Activated B cell treated with CpG ODN at 0.5 μM for 24 hours (primary cell): ENCODE results near the gene LSM14A. TPM values are rescaled to one million over a fixed set of nuclear protein-coding genes. Genes with fewer than 3 reads are reported as not detected.

Experiments used
- ATAC-seq: fragments of 200-7000 bp; cut with Tn5 transposase; one replicate; pipeline ENCODE4 v1.10.0; 2021; ENCODE audit warnings: low read depth, mild to moderate bottlenecking, moderate library complexity
- CTCF ChIA-PET: fragments of 350-600 bp; sonication (Branson Sonifier 250); formaldehyde crosslinking; loops from one replicate; lab custom pipeline; 2021; ENCODE audit warnings: antibody characterized with exemption; lab: Charles Lee
- POLR2A ChIA-PET: fragments of 350-600 bp; sonication (Branson Sonifier 250); formaldehyde crosslinking; loops from one replicate; lab custom pipeline; 2021; ENCODE audit warnings: antibody characterized with exemption; lab: Charles Lee
- DNase-seq: peaks from one replicate; pipeline ENCODE4 v3.0.0; 2022
- H3K27ac Mint-ChIP-seq: one replicate; pipeline ENCODE4 v1.8.0; 2020; ENCODE audit warnings: mixed read lengths
- H3K27me3 Mint-ChIP-seq: one replicate; pipeline ENCODE4 v1.8.0; 2021; ENCODE audit warnings: mixed read lengths
- H3K36me3 Mint-ChIP-seq: one replicate; pipeline ENCODE4 v1.8.0; 2021; ENCODE audit warnings: low read depth, mixed read lengths
- H3K4me1 Mint-ChIP-seq: one replicate; pipeline ENCODE4 v1.8.0; 2021; ENCODE audit warnings: mixed read lengths
- H3K4me3 Mint-ChIP-seq: one replicate; pipeline ENCODE4 v1.8.0; 2020; ENCODE audit warnings: mild to moderate bottlenecking, mixed read lengths
- H3K9me3 Mint-ChIP-seq: one replicate; pipeline ENCODE4 v1.8.0; 2020; ENCODE audit warnings: mixed read lengths
- intact Hi-C: fragments of 100-400 bp; cut with micrococcal nuclease; formaldehyde crosslinking; loops from one replicate; pipeline ENCODE4 v1.15.1; 2024
- total RNA-seq: library from RNA; stranded (reverse); gene quantifications from 2 replicates; pipeline ENCODE4 v1.2.3, GENCODE V29; 2022
- TF ChIP-seq, protein P1 (sequence below): fragments of 200-600 bp; IDR thresholded peaks from one replicate; pipeline ENCODE4 v1.8.0; 2022; ENCODE audit warnings: antibody characterized with exemption, mild to moderate bottlenecking

The LSM14A gene
- total RNA-seq, 1 donor from 2014 or later = 136 TPM

DNA sequence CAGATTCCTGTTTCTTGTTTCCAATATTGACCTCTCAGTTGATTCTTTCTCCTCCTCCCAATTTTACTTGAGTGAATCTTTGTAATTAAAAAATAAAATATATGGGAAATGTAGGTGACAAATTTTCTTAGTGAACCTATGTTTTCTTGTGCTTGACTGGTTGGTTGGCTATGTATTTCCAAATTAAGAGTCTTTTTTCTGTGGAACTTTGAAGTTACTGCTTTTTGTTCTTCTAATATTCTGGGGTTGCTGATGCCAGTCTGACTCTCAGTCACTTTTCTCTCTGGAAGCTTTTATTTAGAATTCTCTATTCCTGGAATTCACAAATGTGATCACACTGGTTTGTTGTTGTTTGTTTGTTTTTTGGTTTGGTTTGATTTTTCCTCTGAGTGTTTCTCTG lies 9.8 kb downstream of the LSM14A start:
- intact Hi-C loops = no loop called here
- TF ChIP-seq, protein P1, sequence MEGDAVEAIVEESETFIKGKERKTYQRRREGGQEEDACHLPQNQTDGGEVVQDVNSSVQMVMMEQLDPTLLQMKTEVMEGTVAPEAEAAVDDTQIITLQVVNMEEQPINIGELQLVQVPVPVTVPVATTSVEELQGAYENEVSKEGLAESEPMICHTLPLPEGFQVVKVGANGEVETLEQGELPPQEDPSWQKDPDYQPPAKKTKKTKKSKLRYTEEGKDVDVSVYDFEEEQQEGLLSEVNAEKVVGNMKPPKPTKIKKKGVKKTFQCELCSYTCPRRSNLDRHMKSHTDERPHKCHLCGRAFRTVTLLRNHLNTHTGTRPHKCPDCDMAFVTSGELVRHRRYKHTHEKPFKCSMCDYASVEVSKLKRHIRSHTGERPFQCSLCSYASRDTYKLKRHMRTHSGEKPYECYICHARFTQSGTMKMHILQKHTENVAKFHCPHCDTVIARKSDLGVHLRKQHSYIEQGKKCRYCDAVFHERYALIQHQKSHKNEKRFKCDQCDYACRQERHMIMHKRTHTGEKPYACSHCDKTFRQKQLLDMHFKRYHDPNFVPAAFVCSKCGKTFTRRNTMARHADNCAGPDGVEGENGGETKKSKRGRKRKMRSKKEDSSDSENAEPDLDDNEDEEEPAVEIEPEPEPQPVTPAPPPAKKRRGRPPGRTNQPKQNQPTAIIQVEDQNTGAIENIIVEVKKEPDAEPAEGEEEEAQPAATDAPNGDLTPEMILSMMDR = no peak
- Mint-ChIP-seq H3K27ac (no peak overlapping the region), H3K4me1 (peaks cover 82% of the 10 kb centered on the region), H3K4me3 (no peak overlapping the region), H3K36me3 (peaks cover 48% of the 10 kb centered on the region), H3K9me3 (no peaks in the 10 kb centered on the region), H3K27me3 (no peaks in the 10 kb centered on the region)
- ATAC-seq (no peak), DNase-seq (no peak)
- POLR2A ChIA-PET = interaction anchor here (1.1 to 1.2 kb wide), 2 partner anchors 9 to 10 kb away, joined by 3 to 6 read pairs; partner anchors contain the start of gene LSM14A
- CTCF ChIA-PET = no interaction called here

DNA sequence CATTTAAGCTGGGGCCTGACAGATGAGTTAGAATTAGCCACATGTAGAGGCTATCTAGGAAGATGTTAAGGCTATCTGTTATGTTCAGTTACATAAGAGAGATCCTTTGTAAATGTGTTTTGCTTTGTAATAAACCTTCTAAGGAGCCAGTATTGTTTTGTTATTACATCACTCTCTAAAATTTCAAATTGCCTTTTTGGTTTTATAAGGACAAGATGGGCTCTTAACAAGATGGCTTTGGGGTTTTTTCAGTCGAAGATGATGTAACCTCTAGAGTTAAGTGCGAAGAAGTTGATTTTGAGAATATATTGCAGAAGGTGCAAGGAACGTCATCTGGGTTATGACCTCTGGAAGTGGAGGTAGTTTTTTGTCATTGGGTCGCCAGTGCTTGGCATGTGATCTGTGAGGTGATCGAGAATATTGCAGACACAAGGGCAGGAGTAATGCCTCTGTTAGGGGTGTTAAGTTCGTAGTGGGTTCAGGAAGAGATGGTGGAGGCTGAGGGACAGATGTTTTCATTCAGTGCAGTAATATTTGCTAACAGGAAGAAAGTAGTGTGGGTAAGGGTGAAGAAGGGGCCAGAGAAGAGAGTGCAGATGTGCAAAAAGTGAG lies 12.7 kb downstream of the LSM14A start:
- Mint-ChIP-seq H3K4me1 (peaks cover 84% of the 10 kb centered on the region), H3K27me3 (no peaks in the 10 kb centered on the region), H3K36me3 (peaks cover 43% of the 10 kb centered on the region), H3K4me3 (peak overlapping the region; percentile 32), H3K27ac (peak overlapping the region; percentile 16), H3K9me3 (no peaks in the 10 kb centered on the region)
- TF ChIP-seq, protein P1 = no peak
- CTCF ChIA-PET = no interaction called here
- POLR2A ChIA-PET = no interaction called here
- DNase-seq (no peak), ATAC-seq (peak; percentile 7)
- intact Hi-C loops = no loop called here

DNA sequence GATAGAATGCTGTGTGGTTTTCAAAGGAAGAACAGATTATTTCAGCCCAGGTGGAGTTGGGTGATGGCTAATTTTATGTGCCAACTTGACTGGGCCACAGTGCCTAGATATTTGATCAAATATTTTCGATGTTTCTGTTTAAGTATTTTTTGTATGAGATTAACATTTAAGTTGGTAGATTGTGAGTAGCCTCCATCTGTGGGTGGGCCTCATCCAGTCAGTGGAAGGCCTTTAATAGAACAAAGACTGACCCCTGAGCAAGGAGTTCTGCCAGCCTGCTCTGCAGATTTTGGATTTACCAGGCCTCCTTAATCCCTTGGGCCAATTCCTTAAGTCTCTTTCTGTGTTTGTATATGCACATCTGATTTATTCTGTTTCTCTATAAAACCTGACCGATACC lies 13.9 kb downstream of the LSM14A start:
- Mint-ChIP-seq H3K4me3 (peak overlapping the region; percentile 36), H3K9me3 (no peaks in the 10 kb centered on the region), H3K36me3 (peaks cover 31% of the 10 kb centered on the region), H3K27me3 (no peaks in the 10 kb centered on the region), H3K27ac (peak overlapping the region; percentile 10), H3K4me1 (peaks cover 84% of the 10 kb centered on the region)
- POLR2A ChIA-PET = no interaction called here
- ATAC-seq (no peak), DNase-seq (no peak)
- TF ChIP-seq, protein P1 = no peak
- CTCF ChIA-PET = no interaction called here
- intact Hi-C loops = no loop called here

DNA sequence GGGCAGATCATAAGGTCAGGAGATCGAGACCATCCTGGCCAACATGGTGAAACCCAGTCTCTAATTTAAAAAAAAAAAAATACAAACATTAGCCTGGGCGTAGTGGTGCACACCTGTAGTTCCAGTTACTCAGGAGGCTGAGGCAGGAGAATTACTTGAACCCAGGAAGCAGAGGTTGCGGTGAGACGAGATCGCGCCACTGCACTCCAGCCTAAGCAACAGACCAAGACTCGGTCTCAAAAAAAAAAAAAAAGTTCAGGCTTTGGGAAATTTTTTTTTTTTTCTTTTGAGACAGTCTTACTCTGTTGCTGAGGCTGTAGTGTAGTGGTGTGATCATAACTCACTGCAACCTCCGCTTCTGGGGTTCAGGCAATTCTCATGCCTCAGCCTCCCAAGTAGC lies 14.7 kb downstream of the LSM14A start:
- H3K27me3 Mint-ChIP-seq = no peaks in the 10 kb centered on the region
- H3K36me3 Mint-ChIP-seq = peaks cover 26% of the 10 kb centered on the region
- DNase-seq (no peak), ATAC-seq (no peak)
- H3K4me1 Mint-ChIP-seq = peaks cover 84% of the 10 kb centered on the region
- no peak overlapping the region for H3K4me3 Mint-ChIP-seq
- TF ChIP-seq, protein P1 = no peak
- no peaks in the 10 kb centered on the region for H3K9me3 Mint-ChIP-seq
- POLR2A ChIA-PET = no interaction called here
- H3K27ac Mint-ChIP-seq = no peak overlapping the region
- CTCF ChIA-PET = interaction anchor here (0.6 kb wide), 1 partner anchor 59 kb away, joined by 4 read pairs; no protein-coding TSS in a partner anchor
- intact Hi-C loops = no loop called here

DNA sequence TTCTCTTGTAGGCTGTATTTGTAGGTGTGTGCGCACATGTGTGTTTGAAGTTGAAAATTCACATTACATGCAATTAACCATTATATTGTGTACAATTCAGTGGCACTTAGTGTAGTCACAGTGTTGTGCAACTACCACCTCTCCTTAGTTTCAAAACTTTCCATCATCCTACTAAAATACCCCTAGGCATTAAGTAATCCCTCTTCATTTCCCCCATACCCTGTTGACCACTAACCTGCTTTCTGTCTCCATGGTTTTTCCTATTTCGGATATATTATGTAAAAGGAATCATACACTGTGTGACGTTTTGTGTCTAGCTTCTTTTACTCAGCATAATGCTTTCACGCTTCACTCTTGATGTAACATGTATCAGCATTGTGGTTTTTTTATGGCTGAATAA lies 16.1 kb downstream of the LSM14A start:
- ChIA-PET CTCF (interaction anchor here (1.2 to 1.3 kb wide), 2 partner anchors 15 to 31 kb away, joined by 3 to 5 read pairs; partner anchors contain the start of gene LSM14A), POLR2A (no interaction called here)
- H3K4me3 Mint-ChIP-seq = no peak overlapping the region
- H3K4me1 Mint-ChIP-seq = peaks cover 88% of the 10 kb centered on the region
- no peaks in the 10 kb centered on the region for H3K27me3 Mint-ChIP-seq
- H3K9me3 Mint-ChIP-seq = no peaks in the 10 kb centered on the region
- no peak for DNase-seq
- intact Hi-C loops = no loop called here
- H3K36me3 Mint-ChIP-seq = peaks cover 16% of the 10 kb centered on the region
- no peak for ATAC-seq
- TF ChIP-seq, protein P1 = no peak
- no peak overlapping the region for H3K27ac Mint-ChIP-seq
